Erythroblast (primary cell): ENCODE measurements around the gene ATG3.

Experiments used
- GATA1 ChIP-seq: IDR thresholded peaks from 2 replicates; pipeline ENCODE4 v1.6.1; 2011; ENCODE audit warnings: low read depth, mild to moderate bottlenecking, control low read depth, low read length, moderate library complexity
- POLR2A ChIP-seq: IDR thresholded peaks from 2 replicates; pipeline ENCODE4 v1.6.1; 2011; ENCODE audit warnings: mild to moderate bottlenecking, low read length

- TF ChIP-seq POLR2A, result no peak
- no peak for TF ChIP-seq GATA1
Measured at GRCh38 chr3:112602217-112602838, 40.6 kb upstream of the ATG3 start.
